ENCODE results near the gene LRRC4C.

LRRC4C gene

DNA sequence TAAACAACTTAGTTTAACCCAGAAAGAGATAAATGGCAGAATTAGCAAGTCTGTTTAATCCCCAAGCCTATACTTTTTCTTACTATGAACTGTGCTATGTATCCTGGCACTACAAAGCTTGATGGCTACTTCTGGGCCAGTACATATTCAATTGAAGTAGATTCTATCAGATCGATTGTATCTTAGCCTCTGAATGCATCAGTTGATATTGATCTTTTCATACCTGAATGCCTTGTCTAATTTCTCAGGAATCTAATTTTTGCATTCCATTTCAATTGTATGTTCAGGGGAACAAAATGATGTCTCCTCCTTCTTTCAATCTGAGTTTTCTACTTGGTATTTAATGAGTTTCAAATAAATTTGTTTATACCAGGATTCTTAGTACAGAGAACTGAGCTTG lies 1137.9 kb downstream of the LRRC4C start:
- H3K4me1 ChIP-seq (ENCODE audit: insufficient read depth, poor library complexity, severe bottlenecking) = no peaks in the 10 kb centered on the region
- no peaks in the 10 kb centered on the region for H3K9me3 ChIP-seq (ENCODE audit: severe bottlenecking)
- DNase-seq (ENCODE audit: low spot score) = no peak
- no peak overlapping the region for H3K4me3 ChIP-seq (ENCODE audit: severe bottlenecking)
- no peaks in the 10 kb centered on the region for H3K36me3 ChIP-seq (ENCODE audit: low read depth)
- ATAC-seq (ENCODE audit: low read depth) = no peak
- H3K27ac ChIP-seq (ENCODE audit: poor library complexity, severe bottlenecking) = no peak overlapping the region
- TF ChIP-seq, protein P1, sequence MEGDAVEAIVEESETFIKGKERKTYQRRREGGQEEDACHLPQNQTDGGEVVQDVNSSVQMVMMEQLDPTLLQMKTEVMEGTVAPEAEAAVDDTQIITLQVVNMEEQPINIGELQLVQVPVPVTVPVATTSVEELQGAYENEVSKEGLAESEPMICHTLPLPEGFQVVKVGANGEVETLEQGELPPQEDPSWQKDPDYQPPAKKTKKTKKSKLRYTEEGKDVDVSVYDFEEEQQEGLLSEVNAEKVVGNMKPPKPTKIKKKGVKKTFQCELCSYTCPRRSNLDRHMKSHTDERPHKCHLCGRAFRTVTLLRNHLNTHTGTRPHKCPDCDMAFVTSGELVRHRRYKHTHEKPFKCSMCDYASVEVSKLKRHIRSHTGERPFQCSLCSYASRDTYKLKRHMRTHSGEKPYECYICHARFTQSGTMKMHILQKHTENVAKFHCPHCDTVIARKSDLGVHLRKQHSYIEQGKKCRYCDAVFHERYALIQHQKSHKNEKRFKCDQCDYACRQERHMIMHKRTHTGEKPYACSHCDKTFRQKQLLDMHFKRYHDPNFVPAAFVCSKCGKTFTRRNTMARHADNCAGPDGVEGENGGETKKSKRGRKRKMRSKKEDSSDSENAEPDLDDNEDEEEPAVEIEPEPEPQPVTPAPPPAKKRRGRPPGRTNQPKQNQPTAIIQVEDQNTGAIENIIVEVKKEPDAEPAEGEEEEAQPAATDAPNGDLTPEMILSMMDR (IDR thresholded peaks at IDR 0.05; ENCODE audit: poor library complexity, severe bottlenecking) = no peak
- no peaks in the 10 kb centered on the region for H3K27me3 ChIP-seq (ENCODE audit: insufficient read depth, poor library complexity, severe bottlenecking)

DNA sequence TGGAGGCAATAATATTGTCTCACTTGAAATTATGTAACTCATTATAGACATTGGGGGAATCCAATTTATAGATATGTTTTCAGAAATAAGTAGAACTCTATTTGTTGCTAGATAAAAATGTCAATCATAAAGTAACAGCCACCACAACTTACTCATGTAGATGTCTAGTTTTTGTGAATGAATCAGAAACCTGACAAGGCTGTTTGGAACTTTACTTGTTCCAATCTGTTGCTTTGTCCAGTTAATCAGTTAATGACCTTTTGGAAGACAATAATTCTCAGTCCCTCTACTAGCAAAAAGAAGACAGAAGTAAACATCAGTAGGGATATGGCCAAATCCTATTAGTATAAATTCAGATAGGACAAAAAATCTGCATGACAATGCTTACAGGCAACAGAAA lies 1143.3 kb downstream of the LRRC4C start:
- Histone ChIP-seq H3K4me1 (ENCODE audit: insufficient read depth, poor library complexity, severe bottlenecking) (no peaks in the 10 kb centered on the region), H3K27me3 (ENCODE audit: insufficient read depth, poor library complexity, severe bottlenecking) (no peaks in the 10 kb centered on the region)
- DNase-seq (ENCODE audit: low spot score) = no peak

DNA sequence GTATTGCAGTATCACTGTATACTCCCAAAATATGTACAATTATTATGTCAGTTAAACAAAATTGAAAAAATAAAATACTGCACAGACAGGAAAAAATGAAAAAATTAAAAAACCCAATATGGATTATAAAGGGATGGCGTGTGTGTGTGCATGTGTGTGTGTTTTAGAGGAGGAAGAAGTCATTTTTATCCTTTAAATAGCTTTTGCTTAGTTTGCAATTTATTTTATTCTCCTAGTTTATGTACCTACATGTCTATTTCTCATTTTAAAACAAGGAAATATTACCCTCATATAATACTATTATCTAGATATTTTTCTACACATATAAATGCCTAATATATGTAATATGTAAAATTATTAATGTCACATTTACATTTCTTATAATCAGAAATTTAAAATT lies 1144.3 kb downstream of the LRRC4C start:
- no peak for ATAC-seq (ENCODE audit: low read depth)
- TF ChIP-seq, protein P1 (IDR thresholded peaks at IDR 0.05; ENCODE audit: poor library complexity, severe bottlenecking) = no peak
- no peak for DNase-seq (ENCODE audit: low spot score)
- Histone ChIP-seq H3K4me1 (ENCODE audit: insufficient read depth, poor library complexity, severe bottlenecking) (no peaks in the 10 kb centered on the region), H3K27ac (ENCODE audit: poor library complexity, severe bottlenecking) (no peak overlapping the region), H3K4me3 (ENCODE audit: severe bottlenecking) (no peak overlapping the region), H3K27me3 (ENCODE audit: insufficient read depth, poor library complexity, severe bottlenecking) (no peaks in the 10 kb centered on the region), H3K9me3 (ENCODE audit: severe bottlenecking) (no peaks in the 10 kb centered on the region), H3K36me3 (ENCODE audit: low read depth) (no peaks in the 10 kb centered on the region)

More for the DNA sequence above, 1143.3 kb downstream of the LRRC4C start:
- no peak overlapping the region for H3K27ac ChIP-seq (ENCODE audit: poor library complexity, severe bottlenecking)
- TF ChIP-seq, protein P1 (IDR thresholded peaks at IDR 0.05; ENCODE audit: poor library complexity, severe bottlenecking) = no peak
- no peak for ATAC-seq (ENCODE audit: low read depth)
- H3K4me3 ChIP-seq (ENCODE audit: severe bottlenecking) = no peak overlapping the region
- H3K36me3 ChIP-seq (ENCODE audit: low read depth) = no peaks in the 10 kb centered on the region
- H3K9me3 ChIP-seq (ENCODE audit: severe bottlenecking) = no peaks in the 10 kb centered on the region

DNA sequence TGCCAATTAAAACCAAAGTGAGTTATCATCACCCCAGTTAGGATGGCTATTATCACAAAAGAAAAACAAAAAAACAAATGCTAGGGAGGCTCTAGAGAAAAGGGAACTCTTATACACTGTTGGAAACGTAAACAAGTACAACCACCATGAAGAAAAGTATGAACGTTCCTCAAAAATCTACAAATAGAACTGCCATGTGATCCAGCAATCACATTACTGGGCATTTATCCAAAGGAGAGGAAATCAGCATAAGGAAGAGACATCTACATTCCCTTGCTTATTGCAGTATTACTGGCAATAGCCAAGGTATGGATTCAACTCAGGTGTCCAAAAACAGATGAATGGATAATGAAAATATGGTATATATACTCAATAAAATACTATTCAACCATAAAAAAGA lies 1145.1 kb downstream of the LRRC4C start:
- no peak overlapping the region for H3K4me3 ChIP-seq (ENCODE audit: severe bottlenecking)
- no peaks in the 10 kb centered on the region for H3K27me3 ChIP-seq (ENCODE audit: insufficient read depth, poor library complexity, severe bottlenecking)
- H3K36me3 ChIP-seq (ENCODE audit: low read depth) = no peaks in the 10 kb centered on the region
- H3K4me1 ChIP-seq (ENCODE audit: insufficient read depth, poor library complexity, severe bottlenecking) = no peaks in the 10 kb centered on the region
- no peak for DNase-seq (ENCODE audit: low spot score)
- TF ChIP-seq, protein P1 (IDR thresholded peaks at IDR 0.05; ENCODE audit: poor library complexity, severe bottlenecking) = no peak
- ATAC-seq (ENCODE audit: low read depth) = no peak
- no peaks in the 10 kb centered on the region for H3K9me3 ChIP-seq (ENCODE audit: severe bottlenecking)
- H3K27ac ChIP-seq (ENCODE audit: poor library complexity, severe bottlenecking) = no peak overlapping the region

DNA sequence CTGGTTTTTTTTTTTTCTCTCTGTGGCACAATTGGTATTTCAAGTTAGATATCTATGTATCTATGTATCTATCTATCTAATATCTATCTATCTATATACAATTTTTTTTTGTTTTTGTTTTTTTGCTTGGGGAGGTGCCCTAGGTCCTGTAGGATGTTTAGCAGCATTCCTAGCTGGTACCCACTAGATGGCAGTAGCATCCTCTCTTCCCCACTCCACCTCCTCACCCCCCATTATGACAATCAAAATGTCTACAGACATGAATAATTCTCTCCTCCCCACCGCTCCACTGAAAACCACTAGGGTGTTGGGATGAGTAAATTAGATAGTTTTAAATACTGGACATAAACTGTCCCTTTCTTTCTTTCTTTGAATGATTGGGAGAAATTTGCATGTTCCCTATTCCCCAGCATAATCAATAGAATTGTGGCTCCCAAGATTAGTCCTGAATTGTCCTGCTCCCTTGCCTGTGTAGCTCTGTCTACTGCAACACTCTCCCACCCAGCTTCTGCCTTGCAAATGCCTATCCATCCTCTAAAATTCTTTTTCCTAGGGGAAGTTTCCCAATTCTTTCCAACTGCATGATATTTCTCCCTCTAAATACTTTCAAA lies 1152.4 kb downstream of the LRRC4C start:
- H3K27me3 ChIP-seq (ENCODE audit: insufficient read depth, poor library complexity, severe bottlenecking) = no peaks in the 10 kb centered on the region
- ATAC-seq (ENCODE audit: low read depth) (peak; percentile 75), DNase-seq (ENCODE audit: low spot score) (no peak)
- TF ChIP-seq, protein P1 (IDR thresholded peaks at IDR 0.05; ENCODE audit: poor library complexity, severe bottlenecking) = peak; percentile 89
- no peaks in the 10 kb centered on the region for H3K9me3 ChIP-seq (ENCODE audit: severe bottlenecking)
- H3K4me3 ChIP-seq (ENCODE audit: severe bottlenecking) = no peak overlapping the region
- H3K36me3 ChIP-seq (ENCODE audit: low read depth) = no peaks in the 10 kb centered on the region
- no peaks in the 10 kb centered on the region for H3K4me1 ChIP-seq (ENCODE audit: insufficient read depth, poor library complexity, severe bottlenecking)
- no peak overlapping the region for H3K27ac ChIP-seq (ENCODE audit: poor library complexity, severe bottlenecking)
